Muscle layer of duodenum (tissue), 2 donors: Measurements from ENCODE around the gene GREB1L.
"Not testable (repeated sequence)": the region's sequence is repeated elsewhere in the genome, so short reads cannot be mapped to it uniquely, and the experiment has no call there.

ENCODE experiments used
- H3K27ac ChIP-seq: one replicate; pipeline ENCODE4 v1.7.0; 2013; ENCODE audit warnings: mild to moderate bottlenecking, low read length
- H3K27me3 ChIP-seq: one replicate; pipeline ENCODE4 v1.7.0; 2013; ENCODE audit warnings: low read depth, mild to moderate bottlenecking, control low read depth, low read length
- H3K36me3 ChIP-seq, 2 donors: one replicate each; pipeline ENCODE4 v1.7.0; 2013; ENCODE audit warnings: low read length in 2 of 2, control low read depth in 1 of 2, mild to moderate bottlenecking in 1 of 2; ENCODE audit not compliant: insufficient read depth in 2 of 2, control insufficient read depth in 1 of 2
- H3K4me1 ChIP-seq, 2 donors: one replicate each; pipeline ENCODE4 v1.7.0; 2013; ENCODE audit warnings: low read length in 2 of 2, mild to moderate bottlenecking in 2 of 2, control low read depth in 1 of 2, moderate library complexity in 1 of 2; ENCODE audit not compliant: insufficient read depth in 2 of 2, control insufficient read depth in 1 of 2
- H3K4me3 ChIP-seq, 2 donors: one replicate each; pipeline ENCODE4 v1.7.0; 2013; ENCODE audit warnings: low read length in 2 of 2, low read depth in 1 of 2, mild to moderate bottlenecking in 1 of 2
- H3K9me3 ChIP-seq, 2 donors: one replicate each; pipeline ENCODE4 v1.7.0; 2013; ENCODE audit warnings: low read length in 2 of 2, control low read depth in 1 of 2, mild to moderate bottlenecking in 1 of 2; ENCODE audit not compliant: control insufficient read depth in 1 of 2
- donor health status: healthy.

The GREB1L gene

GRCh38 chr18:21369597-21369996, 127.6 kb downstream of the GREB1L start:
- not testable (repeated sequence) for H3K4me3 ChIP-seq, H3K9me3 ChIP-seq, H3K36me3 ChIP-seq, H3K27ac ChIP-seq, H3K4me1 ChIP-seq, H3K27me3 ChIP-seq

- H3K9me3 ChIP-seq: no peaks in the 10 kb centered on the region
- no peaks in the 10 kb centered on the region for H3K4me1 ChIP-seq
- no peak overlapping the region for H3K27ac ChIP-seq
- H3K4me3 ChIP-seq: no peak overlapping the region
- no peaks in the 10 kb centered on the region for H3K27me3 ChIP-seq
- no peaks in the 10 kb centered on the region for H3K36me3 ChIP-seq
These were observed 141.0 kb downstream of the GREB1L start for GRCh38 chr18:21383031-21383430.

DNA sequence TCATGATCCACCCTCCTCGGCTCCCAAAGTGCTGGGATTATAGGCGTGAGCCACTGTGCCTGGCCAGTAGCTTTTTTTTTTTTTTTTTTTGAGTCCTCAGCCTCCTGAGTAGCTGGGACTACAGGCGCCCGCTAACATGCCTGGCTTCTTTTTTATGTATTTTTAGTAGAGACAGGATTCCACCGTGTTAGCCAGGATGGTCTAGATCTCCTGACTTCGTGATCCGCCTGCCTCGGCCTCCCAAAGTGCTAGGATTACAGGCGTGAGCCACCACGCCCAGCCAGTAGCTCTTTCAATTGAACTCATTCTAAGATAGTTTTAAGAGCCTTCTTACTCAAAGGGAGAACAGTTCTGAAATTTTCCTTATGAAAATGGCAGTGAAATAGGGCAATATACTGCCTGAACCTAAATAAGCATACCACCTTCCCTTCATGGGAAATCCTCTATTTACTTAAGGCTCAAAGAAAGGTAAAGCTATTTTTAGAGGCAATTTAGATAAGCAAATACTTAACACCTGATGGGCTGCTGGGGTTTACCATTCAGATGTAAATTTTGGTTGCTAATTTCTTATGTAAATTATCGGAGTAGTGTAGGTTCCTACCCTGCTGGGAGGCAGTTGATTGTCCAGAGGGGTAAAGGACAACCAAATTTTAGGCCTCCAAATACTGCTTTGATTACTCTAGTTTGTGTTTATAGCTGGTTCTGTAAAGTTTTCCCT, 144.7 kb downstream of the GREB1L start:
- no peaks in the 10 kb centered on the region for H3K4me1 ChIP-seq
- H3K4me3 ChIP-seq: no peak overlapping the region
- no peak overlapping the region for H3K27ac ChIP-seq
- H3K36me3 ChIP-seq: no peaks in the 10 kb centered on the region
- H3K27me3 ChIP-seq: no peaks in the 10 kb centered on the region
- no peaks in the 10 kb centered on the region for H3K9me3 ChIP-seq

GRCh38 chr18:21387886-21388285, 145.9 kb downstream of the GREB1L start:
- H3K9me3 ChIP-seq: no peaks in the 10 kb centered on the region
- no peaks in the 10 kb centered on the region for H3K36me3 ChIP-seq
- no peak overlapping the region for H3K4me3 ChIP-seq
- H3K27ac ChIP-seq: no peak overlapping the region
- H3K27me3 ChIP-seq: no peaks in the 10 kb centered on the region
- no peaks in the 10 kb centered on the region for H3K4me1 ChIP-seq

DNA sequence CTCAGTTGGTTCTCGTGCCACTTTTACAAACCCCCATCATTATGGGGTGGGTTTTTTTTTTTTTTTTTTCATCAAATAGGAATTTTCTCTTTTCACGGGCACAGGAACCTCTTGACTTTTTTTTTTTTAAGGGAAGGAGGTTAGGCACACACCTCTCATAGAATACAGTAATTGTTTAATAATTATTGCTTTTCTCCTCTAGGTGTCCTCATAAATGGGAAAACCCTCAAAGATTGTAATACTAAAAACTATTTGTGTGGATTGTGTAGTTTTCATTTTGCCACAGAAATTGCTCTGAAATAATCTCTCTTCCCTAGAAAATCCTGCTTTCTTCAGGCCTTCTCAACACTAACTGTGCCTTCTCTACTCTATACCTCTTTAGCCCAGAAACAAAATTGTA, 147.3 kb downstream of the GREB1L start:
- no peak overlapping the region for H3K4me3 ChIP-seq
- no peaks in the 10 kb centered on the region for H3K4me1 ChIP-seq
- no peaks in the 10 kb centered on the region for H3K27me3 ChIP-seq
- H3K36me3 ChIP-seq: no peaks in the 10 kb centered on the region
- no peak overlapping the region for H3K27ac ChIP-seq
- no peaks in the 10 kb centered on the region for H3K9me3 ChIP-seq

DNA sequence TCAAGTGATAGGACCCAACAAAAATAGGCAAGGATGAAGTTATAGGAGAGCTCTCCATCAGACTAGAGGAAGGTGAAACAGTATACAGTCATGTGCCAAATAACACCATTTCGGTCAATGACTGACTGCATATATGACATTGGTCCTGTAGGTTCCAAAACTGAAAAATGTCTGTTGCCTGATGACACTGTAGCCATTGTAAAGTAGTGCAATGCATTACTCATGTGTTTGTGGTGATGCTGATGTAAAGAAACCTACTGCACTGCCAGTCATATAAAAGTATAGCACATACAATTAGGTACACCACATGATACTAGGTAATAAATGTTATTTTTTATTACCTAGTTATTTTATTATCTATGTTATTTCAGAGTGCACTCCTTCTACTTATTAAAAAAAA, 147.9 kb downstream of the GREB1L start:
- Histone ChIP-seq H3K4me3 (no peak overlapping the region), H3K9me3 (no peaks in the 10 kb centered on the region), H3K4me1 (no peaks in the 10 kb centered on the region), H3K27me3 (no peaks in the 10 kb centered on the region), H3K36me3 (no peaks in the 10 kb centered on the region), H3K27ac (no peak overlapping the region)

GRCh38 chr18:21391074-21391673, 149.1 kb downstream of the GREB1L start:
- H3K36me3 ChIP-seq: no peaks in the 10 kb centered on the region
- no peak overlapping the region for H3K27ac ChIP-seq
- no peaks in the 10 kb centered on the region for H3K27me3 ChIP-seq
- H3K4me3 ChIP-seq: no peak overlapping the region
- H3K4me1 ChIP-seq: no peaks in the 10 kb centered on the region
- no peaks in the 10 kb centered on the region for H3K9me3 ChIP-seq

DNA sequence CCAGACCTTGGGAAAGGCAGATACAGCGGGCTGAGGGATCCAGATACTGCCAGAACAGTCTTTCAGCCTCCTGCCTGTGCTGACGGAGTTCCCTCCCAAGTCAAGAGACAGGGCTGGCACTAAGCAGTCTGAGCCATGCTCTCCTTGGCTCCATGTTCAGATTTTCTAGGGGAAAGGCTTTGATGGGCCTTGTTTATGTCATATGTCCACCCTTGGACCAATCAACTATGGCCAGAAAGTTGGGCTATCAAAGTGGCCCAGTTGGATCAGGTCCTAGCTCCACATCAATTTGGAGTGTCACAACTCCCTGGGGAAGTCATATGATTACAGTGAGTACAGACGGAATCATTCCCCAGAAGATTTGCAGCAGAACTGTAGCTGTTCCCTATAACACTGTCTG, 152.0 kb downstream of the GREB1L start:
- Histone ChIP-seq H3K27ac (no peak overlapping the region), H3K27me3 (no peaks in the 10 kb centered on the region)

GRCh38 chr18:21398121-21398520, 156.1 kb downstream of the GREB1L start:
- H3K4me1 ChIP-seq: no peaks in the 10 kb centered on the region
- H3K27ac ChIP-seq: no peak overlapping the region
- H3K4me3 ChIP-seq: no peak overlapping the region
- no peaks in the 10 kb centered on the region for H3K36me3 ChIP-seq
- no peaks in the 10 kb centered on the region for H3K9me3 ChIP-seq
- H3K27me3 ChIP-seq: no peaks in the 10 kb centered on the region

More for the DNA sequence above, 152.0 kb downstream of the GREB1L start:
- no peaks in the 10 kb centered on the region for H3K36me3 ChIP-seq
- H3K4me3 ChIP-seq: no peak overlapping the region
- H3K9me3 ChIP-seq: no peaks in the 10 kb centered on the region
- H3K4me1 ChIP-seq: no peaks in the 10 kb centered on the region

GRCh38 chr18:21402272-21402671, 160.2 kb downstream of the GREB1L start:
- no peaks in the 10 kb centered on the region for H3K4me1 ChIP-seq
- no peaks in the 10 kb centered on the region for H3K9me3 ChIP-seq
- no peaks in the 10 kb centered on the region for H3K27me3 ChIP-seq
- H3K36me3 ChIP-seq: no peaks in the 10 kb centered on the region
- no peak overlapping the region for H3K27ac ChIP-seq
- H3K4me3 ChIP-seq: no peak overlapping the region

DNA sequence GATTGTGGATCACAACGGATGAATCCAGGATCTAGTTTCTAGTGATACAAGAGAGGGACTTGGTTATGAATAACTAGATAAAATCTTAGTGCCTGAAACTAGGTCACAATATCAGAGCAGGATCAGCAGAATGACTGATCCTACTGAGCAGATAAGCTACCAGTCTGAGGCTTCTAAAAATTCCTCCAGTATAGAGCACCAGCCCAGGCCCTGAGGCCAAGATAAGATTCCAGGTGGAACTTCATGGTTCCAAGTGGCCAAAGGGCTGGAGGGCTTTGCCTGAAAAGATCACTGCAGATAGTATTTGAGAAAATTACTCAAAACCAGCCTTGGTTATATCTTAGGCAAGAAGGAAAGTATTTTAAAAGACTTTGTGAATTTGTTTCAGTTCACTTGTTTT, 162.4 kb downstream of the GREB1L start:
- H3K36me3 ChIP-seq: no peaks in the 10 kb centered on the region
- no peak overlapping the region for H3K4me3 ChIP-seq
- H3K27ac ChIP-seq: no peak overlapping the region
- no peaks in the 10 kb centered on the region for H3K9me3 ChIP-seq
- no peaks in the 10 kb centered on the region for H3K4me1 ChIP-seq
- no peaks in the 10 kb centered on the region for H3K27me3 ChIP-seq

DNA sequence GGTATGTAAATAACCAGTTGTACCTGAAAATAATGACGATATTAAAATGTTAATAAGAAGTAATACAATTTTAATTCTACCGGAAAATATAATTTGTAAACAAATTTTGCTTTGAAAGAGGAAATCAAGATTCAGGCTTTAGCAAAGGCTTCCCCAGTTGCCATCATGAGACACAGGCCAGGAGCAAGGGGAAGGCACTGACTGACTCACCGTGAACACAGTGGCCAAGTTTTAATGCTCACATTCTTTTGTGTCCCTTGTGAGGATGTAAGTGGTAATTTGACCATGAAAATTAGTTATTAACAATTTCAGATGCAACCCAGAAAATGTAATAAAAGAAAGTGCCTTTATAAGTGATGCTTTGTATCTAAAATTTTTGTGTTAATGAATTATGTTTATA, 164.1 kb downstream of the GREB1L start:
- Histone ChIP-seq H3K36me3 (no peaks in the 10 kb centered on the region), H3K4me3 (no peak overlapping the region), H3K4me1 (no peaks in the 10 kb centered on the region), H3K27me3 (no peaks in the 10 kb centered on the region), H3K27ac (no peak overlapping the region), H3K9me3 (no peaks in the 10 kb centered on the region)
